GM19467 (cell line): Measurements from ENCODE around the gene HOXB13.

ENCODE experiments used
- ATAC-seq: cut with Tn5 transposase; IDR thresholded peaks from one replicate; pipeline ENCODE4 v1.9.1; 2021; ENCODE audit warnings: mild to moderate bottlenecking, moderate library complexity; ENCODE audit not compliant: unreplicated experiment

HOXB13 gene

GRCh38 chr17:48728232-48729231 is at the start of gene HOXB13:
Gene HOXB13, minus strand, starts transcription at chr17:48728750. Its CDS starts 157 bp downstream, at chr17:48728593.
- no peak for ATAC-seq

GRCh38 chr17:48776602-48777001 is 48.1 kb upstream of the HOXB13 start:
- ATAC-seq: no peak

- no peak for ATAC-seq
Measured at GRCh38 chr17:48773245-48773644, 44.7 kb upstream of the HOXB13 start.

- no peak for ATAC-seq
Measured at GRCh38 chr17:48770954-48771353, 42.4 kb upstream of the HOXB13 start.

GRCh38 chr17:48769009-48769675 is 40.6 kb upstream of the HOXB13 start:
- no peak for ATAC-seq

GRCh38 chr17:48767263-48767774 is 38.8 kb upstream of the HOXB13 start:
- ATAC-seq: no peak

- ATAC-seq: no peak
Measured at GRCh38 chr17:48761114-48761513, 32.6 kb upstream of the HOXB13 start.

GRCh38 chr17:48760411-48760810 is 31.9 kb upstream of the HOXB13 start:
- no peak for ATAC-seq

- no peak for ATAC-seq
Measured at GRCh38 chr17:48759288-48759687, 30.7 kb upstream of the HOXB13 start.

GRCh38 chr17:48757524-48757961 is 29.0 kb upstream of the HOXB13 start:
- no peak for ATAC-seq

- no peak for ATAC-seq
Measured at GRCh38 chr17:48756830-48757251, 28.3 kb upstream of the HOXB13 start.

- ATAC-seq: no peak
Measured at GRCh38 chr17:48755356-48755755, 26.8 kb upstream of the HOXB13 start.

GRCh38 chr17:48754500-48755261 is 26.1 kb upstream of the HOXB13 start:
- ATAC-seq: no peak

- ATAC-seq: no peak
Measured at GRCh38 chr17:48753794-48754499, 25.4 kb upstream of the HOXB13 start.

GRCh38 chr17:48752399-48753288 is 24.1 kb upstream of the HOXB13 start:
- no peak for ATAC-seq

- ATAC-seq: no peak
Measured at GRCh38 chr17:48751733-48752398, 23.3 kb upstream of the HOXB13 start.

GRCh38 chr17:48751172-48751571 is 22.6 kb upstream of the HOXB13 start:
- ATAC-seq: no peak

- ATAC-seq: no peak
Measured at GRCh38 chr17:48749621-48750553, 21.3 kb upstream of the HOXB13 start.
